ENCODE measurements around the gene DSG1. TPM values are rescaled to one million over a fixed set of nuclear protein-coding genes. Genes with fewer than 3 reads are reported as not detected.

The DSG1 gene
- total RNA-seq, 1 donor from 2014 or later, result not detected

GRCh38 chr18:31403409-31403808, 85.4 kb downstream of the DSG1 start:
- no peak for ATAC-seq
- intact Hi-C loops (cut with DNase I), result no loop called here
- no peak for TF ChIP-seq CTCF (IDR thresholded peaks at IDR 0.05)

More at GRCh38 chr18:31403409-31403808, 85.4 kb downstream of the DSG1 start:
- Histone ChIP-seq H3K27me3 (no peaks in the 10 kb centered on the region), H3K9me3 (no peaks in the 10 kb centered on the region), H3K4me1 (no peaks in the 10 kb centered on the region), H3K36me3 (no peaks in the 10 kb centered on the region), H3K27ac (no peak overlapping the region), H3K4me3 (no peak overlapping the region)
- DNase-seq, result no peak

Other genes with a start within 250 kb of the DSG1 start
- 17.2 TPM for gene DSC2, start 215.7 kb upstream of the DSG1 start, total RNA-seq
- gene DSC1, start 155.3 kb upstream of the DSG1 start, total RNA-seq, result not detected
- not detected for gene DSG4, start 58.6 kb downstream of the DSG1 start, total RNA-seq
- 0.12 TPM for gene DSG3, start 129.6 kb downstream of the DSG1 start, total RNA-seq
- 34.2 TPM for gene DSG2, start 180.0 kb downstream of the DSG1 start, total RNA-seq